LNCAP (cell line): ENCODE data around the gene ESRRG.

Experiments
- CTCF ChIP-seq: fragments of 450-650 bp; IDR thresholded peaks from 2 replicates; pipeline ENCODE4 v1.5.1; 2017; ENCODE audit warnings: mild to moderate bottlenecking

ESRRG gene

GRCh38 chr1:216670118-216670883, 52.9 kb downstream of the ESRRG start:
- TF ChIP-seq CTCF: no peak

DNA sequence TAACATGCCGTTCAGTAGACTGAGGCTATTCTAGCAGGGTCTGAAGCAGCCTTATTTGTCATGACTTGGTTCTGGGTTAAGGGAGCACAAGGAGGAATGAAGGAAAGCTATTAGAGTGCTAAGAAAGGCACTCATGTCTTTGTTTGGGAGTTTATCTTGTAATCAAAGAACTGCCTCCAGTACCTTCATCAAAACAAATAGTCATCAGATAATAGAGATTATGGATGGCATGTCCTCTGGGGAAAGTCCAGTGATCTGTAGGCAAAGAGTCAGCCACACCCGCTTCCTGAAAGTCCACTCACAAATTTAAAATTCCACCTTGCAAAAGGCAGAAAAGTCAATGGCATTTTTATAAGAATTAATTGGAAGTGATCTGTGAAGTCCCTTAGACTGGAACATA, 56.8 kb downstream of the ESRRG start:
- TF ChIP-seq CTCF: no peak

DNA sequence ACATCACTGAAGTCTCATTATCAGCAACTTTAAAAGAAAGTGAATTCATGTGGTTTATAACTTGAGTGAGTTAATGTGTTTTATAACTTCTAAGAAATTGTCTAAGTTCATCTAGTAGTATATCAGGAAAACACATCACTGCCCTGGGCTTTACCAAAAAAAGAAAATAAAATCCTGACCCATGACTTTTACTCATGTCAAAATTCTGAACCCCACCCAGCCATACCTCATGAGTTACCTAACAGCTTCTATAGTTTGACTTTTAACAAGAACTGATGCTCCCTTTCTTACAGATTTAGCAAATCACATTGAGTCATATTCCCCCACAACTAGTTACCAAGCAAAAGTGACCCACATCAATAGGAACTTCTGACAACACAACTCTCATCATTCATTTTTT, 57.4 kb downstream of the ESRRG start:
- no peak for TF ChIP-seq CTCF

- TF ChIP-seq CTCF: no peak
Observed at GRCh38 chr1:216665406-216665805, 57.8 kb downstream of the ESRRG start.

- no peak for TF ChIP-seq CTCF
Observed at GRCh38 chr1:216662681-216663080, 60.5 kb downstream of the ESRRG start.

GRCh38 chr1:216660561-216660960, 62.7 kb downstream of the ESRRG start:
- TF ChIP-seq CTCF: no peak

DNA sequence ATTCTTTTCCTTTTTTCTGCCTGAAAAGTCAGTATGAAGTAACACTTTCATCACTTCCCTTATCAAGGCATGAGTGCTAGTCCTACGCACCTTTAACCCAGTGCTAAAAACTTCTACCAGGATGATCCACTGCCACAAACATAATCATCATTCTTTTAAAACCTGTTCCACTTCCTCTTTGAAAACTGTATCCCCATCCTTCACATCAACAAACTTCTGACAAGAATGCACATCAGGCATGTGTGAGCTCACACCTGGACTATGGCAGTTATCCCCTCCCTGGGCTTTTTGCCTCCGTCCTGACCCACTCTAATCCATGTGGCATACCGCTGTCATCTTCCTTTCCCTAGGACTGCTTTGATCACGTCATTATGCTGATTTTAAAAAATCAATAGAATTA, 70.2 kb downstream of the ESRRG start:
- no peak for TF ChIP-seq CTCF
